ENCODE data around the gene MRTFA.

Gene MRTFA

DNA sequence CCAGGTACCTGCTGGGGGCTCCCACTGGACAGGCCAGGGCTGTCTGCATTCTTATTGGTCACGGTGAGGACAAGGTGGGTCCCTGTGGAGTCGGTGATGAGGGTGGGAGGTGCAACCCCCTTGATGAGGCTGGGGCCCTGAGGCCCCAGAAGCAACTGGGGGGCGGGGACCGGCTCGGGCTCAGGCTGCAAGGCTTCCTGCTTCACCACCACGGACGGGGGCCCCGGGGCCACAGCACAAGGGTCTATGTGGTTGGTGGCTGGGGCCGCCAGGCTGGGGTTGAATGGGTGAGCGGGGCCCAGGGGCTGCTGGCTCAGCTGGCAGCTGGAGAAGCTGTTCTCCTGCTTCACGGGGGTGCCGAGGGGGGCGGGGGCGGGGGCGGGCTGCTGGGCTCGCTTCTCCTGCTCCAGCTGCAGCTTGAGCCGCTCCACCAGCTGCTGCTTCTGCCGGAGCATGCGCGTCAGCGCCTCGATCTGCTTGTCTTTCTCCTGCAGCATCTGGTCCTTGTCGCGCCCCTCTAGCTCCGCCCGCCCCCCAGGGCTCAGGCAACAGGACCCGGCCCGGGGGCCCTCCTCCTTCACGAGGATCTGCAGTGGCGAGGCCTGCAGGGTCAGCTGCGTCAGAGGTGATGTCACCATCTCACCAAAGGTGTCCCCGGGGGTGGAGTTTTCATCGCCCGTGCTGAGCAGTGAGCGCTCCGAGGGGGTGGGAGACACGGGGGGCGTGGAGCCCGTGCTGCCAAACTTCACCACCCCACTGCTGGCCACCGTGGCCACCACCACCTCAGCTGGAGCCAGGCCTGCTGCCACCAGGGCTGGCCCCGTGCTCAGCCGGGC, 217.9 kb downstream of the MRTFA start:
- H3K4me3 ChIP-seq (ENCODE audit: control insufficient read depth, low read depth, low read length), result no peak overlapping the region
- TF ChIP-seq, protein P1, sequence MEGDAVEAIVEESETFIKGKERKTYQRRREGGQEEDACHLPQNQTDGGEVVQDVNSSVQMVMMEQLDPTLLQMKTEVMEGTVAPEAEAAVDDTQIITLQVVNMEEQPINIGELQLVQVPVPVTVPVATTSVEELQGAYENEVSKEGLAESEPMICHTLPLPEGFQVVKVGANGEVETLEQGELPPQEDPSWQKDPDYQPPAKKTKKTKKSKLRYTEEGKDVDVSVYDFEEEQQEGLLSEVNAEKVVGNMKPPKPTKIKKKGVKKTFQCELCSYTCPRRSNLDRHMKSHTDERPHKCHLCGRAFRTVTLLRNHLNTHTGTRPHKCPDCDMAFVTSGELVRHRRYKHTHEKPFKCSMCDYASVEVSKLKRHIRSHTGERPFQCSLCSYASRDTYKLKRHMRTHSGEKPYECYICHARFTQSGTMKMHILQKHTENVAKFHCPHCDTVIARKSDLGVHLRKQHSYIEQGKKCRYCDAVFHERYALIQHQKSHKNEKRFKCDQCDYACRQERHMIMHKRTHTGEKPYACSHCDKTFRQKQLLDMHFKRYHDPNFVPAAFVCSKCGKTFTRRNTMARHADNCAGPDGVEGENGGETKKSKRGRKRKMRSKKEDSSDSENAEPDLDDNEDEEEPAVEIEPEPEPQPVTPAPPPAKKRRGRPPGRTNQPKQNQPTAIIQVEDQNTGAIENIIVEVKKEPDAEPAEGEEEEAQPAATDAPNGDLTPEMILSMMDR (conservative IDR thresholded peaks at IDR 0.05; ENCODE audit: control insufficient read depth, insufficient read depth, low read depth, low read length), result no peak
- peak; percentile 15 for DNase-seq (ENCODE audit: low read depth)

DNA sequence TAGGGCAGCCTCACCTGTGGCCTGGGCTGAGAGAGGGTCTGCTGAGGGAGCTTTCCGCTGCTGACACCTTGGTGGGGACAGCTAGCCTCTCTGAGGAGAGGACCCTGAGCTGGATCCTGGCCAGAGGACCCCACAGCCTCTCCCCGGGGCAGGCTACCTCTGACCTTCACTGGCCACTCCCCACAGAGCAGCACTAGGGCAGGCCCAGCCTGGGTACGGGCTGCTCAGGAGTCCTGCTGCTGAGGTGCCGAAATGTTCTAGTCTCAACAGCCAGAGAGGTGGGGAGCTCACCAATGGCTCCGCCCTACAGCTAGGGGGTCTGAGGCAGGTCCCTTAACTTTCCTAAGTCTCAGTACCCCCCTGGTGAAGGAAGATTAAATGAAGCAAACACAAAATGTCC, 218.6 kb downstream of the MRTFA start:
- TF ChIP-seq, protein P1 (conservative IDR thresholded peaks at IDR 0.05; ENCODE audit: control insufficient read depth, insufficient read depth, low read depth, low read length), result no peak
- DNase-seq (ENCODE audit: low read depth), result no peak
- H3K4me3 ChIP-seq (ENCODE audit: control insufficient read depth, low read depth, low read length), result no peak overlapping the region

DNA sequence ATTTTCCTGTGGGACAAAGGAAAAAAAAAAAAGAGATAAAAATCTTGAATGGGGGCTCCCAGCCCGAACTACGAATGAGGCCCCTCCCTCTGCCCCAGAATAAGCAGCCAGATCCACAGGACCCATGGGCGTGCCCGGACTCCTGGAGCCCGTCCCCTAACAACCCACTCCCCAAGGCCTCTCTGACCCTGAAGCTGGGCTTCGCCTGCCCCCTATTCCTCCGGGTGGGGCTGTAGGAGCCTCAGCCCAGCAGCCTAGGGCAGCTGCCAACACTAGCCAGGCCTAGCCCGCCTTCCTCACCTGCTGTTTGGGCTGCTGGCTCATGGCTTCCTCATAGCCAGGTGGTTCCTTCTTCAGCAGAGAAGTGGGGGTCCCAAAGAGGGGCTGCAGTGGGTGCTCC, 219.5 kb downstream of the MRTFA start:
- TF ChIP-seq, protein P1 (conservative IDR thresholded peaks at IDR 0.05; ENCODE audit: control insufficient read depth, insufficient read depth, low read depth, low read length), result no peak
- H3K4me3 ChIP-seq (ENCODE audit: control insufficient read depth, low read depth, low read length), result no peak overlapping the region
- no peak for DNase-seq (ENCODE audit: low read depth)

DNA sequence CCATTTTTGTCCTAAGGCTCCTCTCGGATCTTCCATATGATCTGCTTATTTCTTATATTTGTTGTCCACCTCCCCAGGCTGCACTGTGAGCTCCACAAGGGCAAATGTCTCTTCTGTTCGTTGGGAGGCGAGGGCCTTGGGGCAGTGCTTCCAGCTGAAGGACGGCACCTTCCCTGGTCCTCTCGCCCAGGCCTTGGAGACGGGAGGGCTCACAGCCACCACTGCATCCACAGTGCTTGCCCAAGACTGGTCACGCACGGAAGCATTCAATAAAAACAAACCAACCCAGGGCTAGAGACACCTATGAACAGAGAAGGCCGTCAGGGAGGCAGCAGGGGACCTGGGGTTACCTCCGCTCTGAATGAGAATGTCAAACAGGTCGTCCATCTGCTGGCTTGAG, 219.9 kb downstream of the MRTFA start:
- no peak for DNase-seq (ENCODE audit: low read depth)
- H3K4me3 ChIP-seq (ENCODE audit: control insufficient read depth, low read depth, low read length), result no peak overlapping the region
- TF ChIP-seq, protein P1 (conservative IDR thresholded peaks at IDR 0.05; ENCODE audit: control insufficient read depth, insufficient read depth, low read depth, low read length), result no peak

DNA sequence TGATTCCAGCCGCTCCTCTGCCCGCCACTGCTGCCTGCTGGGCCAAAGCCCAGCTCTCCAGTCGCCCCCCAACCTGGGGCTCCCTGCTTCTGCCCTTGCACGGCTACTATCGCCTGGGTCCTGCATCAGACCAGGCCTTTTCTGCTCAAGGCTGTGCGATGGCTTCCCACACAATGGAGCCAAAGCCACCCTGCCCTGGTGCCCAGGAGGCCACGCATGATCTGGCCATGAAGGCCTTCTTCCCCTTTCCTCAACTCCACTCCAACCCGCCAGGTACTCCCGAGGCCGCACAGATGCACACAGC, 220.3 kb downstream of the MRTFA start:
- DNase-seq (ENCODE audit: low read depth), result no peak
- TF ChIP-seq, protein P1 (conservative IDR thresholded peaks at IDR 0.05; ENCODE audit: control insufficient read depth, insufficient read depth, low read depth, low read length), result no peak
- H3K4me3 ChIP-seq (ENCODE audit: control insufficient read depth, low read depth, low read length), result no peak overlapping the region

DNA sequence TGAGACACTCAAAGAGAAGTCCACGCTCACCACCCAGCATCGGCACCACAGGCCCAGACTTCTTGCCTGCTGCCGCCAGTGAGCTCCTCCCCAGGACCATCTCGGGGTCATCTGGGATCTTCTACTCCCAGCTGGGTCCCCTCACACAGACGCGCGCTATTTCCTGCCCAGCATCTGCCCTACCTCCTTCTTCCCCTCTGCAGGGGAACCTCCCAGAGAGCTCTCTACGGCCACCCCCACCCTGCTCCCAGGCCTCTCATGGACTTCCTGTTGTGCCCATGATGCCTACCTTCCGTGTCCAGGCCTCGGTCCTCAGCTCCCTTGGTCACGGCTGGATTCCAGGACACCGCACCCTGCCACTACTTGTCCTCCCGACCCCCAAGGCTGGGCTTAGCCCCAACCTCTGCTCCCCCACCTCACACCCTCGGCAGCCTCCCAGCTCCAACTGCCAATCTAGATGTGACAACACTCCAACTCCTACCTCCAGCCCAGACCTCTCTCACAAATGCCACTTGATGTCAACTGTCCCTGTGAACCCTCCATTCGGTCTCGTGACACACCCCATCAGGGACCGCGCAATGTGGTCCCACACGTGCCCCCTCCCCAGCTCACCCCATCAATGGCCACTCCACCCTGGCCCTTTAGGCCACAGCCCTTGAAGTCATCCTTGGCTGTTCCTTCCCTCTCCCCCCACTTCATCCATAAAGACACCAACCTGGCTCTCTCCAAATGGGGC, 220.8 kb downstream of the MRTFA start:
- no peak for DNase-seq (ENCODE audit: low read depth)
- TF ChIP-seq, protein P1 (conservative IDR thresholded peaks at IDR 0.05; ENCODE audit: control insufficient read depth, insufficient read depth, low read depth, low read length), result no peak
- H3K4me3 ChIP-seq (ENCODE audit: control insufficient read depth, low read depth, low read length), result no peak overlapping the region
